ENCODE measurements around the gene SART1.

GRCh38 chr11:65981101-65981740 lies 19.7 kb downstream of the SART1 start:
- TF ChIP-seq CTCF (IDR thresholded peaks at IDR 0.05) (no peak), POLR2A (IDR thresholded peaks at IDR 0.05) (no peak)

Data from adrenal gland (tissue), 5 donors.